ENCODE results near the gene TMEM239.

GRCh38 chr20:2847802-2848201, 31.6 kb downstream of the TMEM239 start:
- TF ChIP-seq GATA2 (IDR thresholded peaks at IDR 0.05; ENCODE audit: low read depth, low read length) (no peak), GATA3 (IDR thresholded peaks at IDR 0.05; ENCODE audit: low read depth, low read length) (no peak)
